Neutrophil (primary cell): Measurements from ENCODE around the gene PCNX4.

ENCODE experiments used
- H3K27ac ChIP-seq: fragments of 200-600 bp; sonication (generic); 2 replicates; pipeline ENCODE4 v1.5.1; 2016; ENCODE audit warnings: mild to moderate bottlenecking, moderate library complexity
- H3K27me3 ChIP-seq: fragments of 200-600 bp; sonication (generic); 2 replicates; pipeline ENCODE4 v1.6.0; 2016; ENCODE audit warnings: mild to moderate bottlenecking
- H3K36me3 ChIP-seq: fragments of 200-600 bp; sonication (generic); 2 replicates; pipeline ENCODE4 v1.5.1; 2017
- H3K4me1 ChIP-seq, 2 experiments: fragments of 200-600 bp in 1 of 2; sonication (generic) in 1 of 2; 1 replicate in 1 of 2; 2 replicates in 1 of 2; pipeline versions ENCODE4 v1.5.1 to v1.6.1; 2013 to 2016; ENCODE audit warnings: low read depth in 1 of 2, low read length in 1 of 2, mild to moderate bottlenecking in 1 of 2, moderate library complexity in 1 of 2; ENCODE audit not compliant: control insufficient read depth in 1 of 2, insufficient read depth in 1 of 2
- H3K4me3 ChIP-seq, 2 experiments: fragments of 200-600 bp in 1 of 2; sonication (generic) in 1 of 2; 1 replicate in 1 of 2; 2 replicates in 1 of 2; pipeline ENCODE4 v1.5.1; 2013 to 2016; ENCODE audit warnings: low read depth in 1 of 2, low read length in 1 of 2, mild to moderate bottlenecking in 1 of 2, moderate library complexity in 1 of 2
- H3K9me3 ChIP-seq: fragments of 200-600 bp; sonication (generic); 2 replicates; pipeline ENCODE4 v1.5.1; 2016
- CTCF ChIP-seq: fragments of 200-600 bp; sonication (generic); IDR thresholded peaks from 2 replicates; pipeline ENCODE4 v1.5.1; 2016; ENCODE audit warnings: antibody characterized with exemption

PCNX4 gene

GRCh38 chr14:60183741-60184140 lies 92.0 kb downstream of the PCNX4 start:
- TF ChIP-seq CTCF: no peak
- no peaks in the 10 kb centered on the region for H3K27me3 ChIP-seq
- H3K4me1 ChIP-seq: peaks cover 0 to 3% of the 10 kb centered on the region in 2 experiments
- no peaks in the 10 kb centered on the region for H3K9me3 ChIP-seq
- peak overlapping the region; percentile 26 to 34 for H3K4me3 ChIP-seq
- H3K27ac ChIP-seq: no peak overlapping the region
- no peaks in the 10 kb centered on the region for H3K36me3 ChIP-seq

- H3K27ac ChIP-seq: no peak overlapping the region
- no peaks in the 10 kb centered on the region for H3K27me3 ChIP-seq
- TF ChIP-seq CTCF: peak; percentile 69
- no peaks in the 10 kb centered on the region for H3K36me3 ChIP-seq
- H3K4me1 ChIP-seq: peaks cover 0 to 3% of the 10 kb centered on the region in 2 experiments
- peak overlapping the region; percentile 26 to 34 for H3K4me3 ChIP-seq
- no peaks in the 10 kb centered on the region for H3K9me3 ChIP-seq
Measured at GRCh38 chr14:60184146-60184904, 92.6 kb downstream of the PCNX4 start.

- H3K4me3 ChIP-seq: no peak overlapping the region
- peaks cover 0 to 3% of the 10 kb centered on the region in 2 experiments for H3K4me1 ChIP-seq
- no peak overlapping the region for H3K27ac ChIP-seq
- no peak for TF ChIP-seq CTCF
- no peaks in the 10 kb centered on the region for H3K27me3 ChIP-seq
- no peaks in the 10 kb centered on the region for H3K9me3 ChIP-seq
- H3K36me3 ChIP-seq: no peaks in the 10 kb centered on the region
Measured at GRCh38 chr14:60184905-60185555, 93.3 kb downstream of the PCNX4 start.

- no peaks in the 10 kb centered on the region for H3K27me3 ChIP-seq
- no peak overlapping the region for H3K4me3 ChIP-seq
- H3K9me3 ChIP-seq: no peaks in the 10 kb centered on the region
- peaks cover 0 to 3% of the 10 kb centered on the region in 2 experiments for H3K4me1 ChIP-seq
- no peak overlapping the region for H3K27ac ChIP-seq
- H3K36me3 ChIP-seq: no peaks in the 10 kb centered on the region
- TF ChIP-seq CTCF: no peak
Measured at GRCh38 chr14:60188115-60188514, 96.4 kb downstream of the PCNX4 start.

GRCh38 chr14:60188696-60189095 lies 97.0 kb downstream of the PCNX4 start:
- TF ChIP-seq CTCF: no peak
- no peak overlapping the region for H3K27ac ChIP-seq
- H3K4me1 ChIP-seq: peaks cover 0 to 3% of the 10 kb centered on the region in 2 experiments
- H3K27me3 ChIP-seq: no peaks in the 10 kb centered on the region
- no peaks in the 10 kb centered on the region for H3K36me3 ChIP-seq
- no peak overlapping the region for H3K4me3 ChIP-seq
- H3K9me3 ChIP-seq: no peaks in the 10 kb centered on the region
